PC-9 (cell line): ENCODE results near the gene MYBBP1A. TPM values are rescaled to one million over a fixed set of nuclear protein-coding genes. Genes with fewer than 3 reads are reported as not detected.

Source experiments
- BruUV-seq: library from RNA; stranded (reverse); fragments of 400-500 nt; replicated peaks from 2 replicates; lab custom pipeline; 2021; lab: Mats Ljungman, UMichigan
- CTCF ChIA-PET: fragments of 300-600 bp; sonication (Branson Sonifier 250); formaldehyde crosslinking; loops from one replicate; lab custom pipeline; 2022; ENCODE audit warnings: antibody characterized with exemption; lab: Charles Lee
- POLR2A ChIA-PET: fragments of 300-600 bp; sonication (Branson Sonifier 250); formaldehyde crosslinking; loops from one replicate; lab custom pipeline; 2022; ENCODE audit warnings: antibody characterized with exemption; ENCODE audit not compliant: unreplicated experiment; lab: Charles Lee
- DNase-seq, 2 experiments: peaks; one replicate each; pipeline versions ENCODE4 v3.0.0 to v3.0.0-alpha.2; 2015 to 2022; ENCODE audit warnings: mixed read lengths in 1 of 2
- H2AFZ ChIP-seq: fragments of 200-600 bp; sonication (generic); 2 replicates; pipeline ENCODE4 v1.8.1; 2017; ENCODE audit warnings: antibody characterized with exemption
- H3F3A ChIP-seq: fragments of 200-600 bp; sonication (generic); 2 replicates; pipeline ENCODE4 v1.8.1; 2017; ENCODE audit warnings: antibody characterized with exemption, mild to moderate bottlenecking, low read depth; ENCODE audit not compliant: insufficient read depth
- H3K27ac ChIP-seq: fragments of 200-600 bp; sonication (generic); 2 replicates; pipeline ENCODE4 v1.6.1; 2016; ENCODE audit warnings: mixed run types
- H3K27me3 ChIP-seq: fragments of 200-600 bp; sonication (generic); 2 replicates; pipeline ENCODE4 v1.6.1; 2016; ENCODE audit warnings: low read depth, mixed run types; ENCODE audit not compliant: insufficient read depth
- H3K36me3 ChIP-seq: fragments of 200-600 bp; sonication (generic); 2 replicates; pipeline ENCODE4 v1.6.1; 2016; ENCODE audit warnings: low read depth, mixed run types
- H3K4me1 ChIP-seq: fragments of 200-600 bp; sonication (generic); replicated peaks from 2 replicates; pipeline ENCODE4 v1.6.1; 2016; ENCODE audit warnings: mixed run types; ENCODE audit not compliant: insufficient read depth
- H3K4me2 ChIP-seq: fragments of 200-600 bp; sonication (generic); 2 replicates; pipeline ENCODE4 v1.6.1; 2017; ENCODE audit warnings: mixed run types
- H3K4me3 ChIP-seq: fragments of 200-600 bp; sonication (generic); 2 replicates; pipeline ENCODE4 v1.6.1; 2016; ENCODE audit warnings: mixed run types
- H3K79me2 ChIP-seq: fragments of 200-600 bp; sonication (generic); 2 replicates; pipeline ENCODE4 v1.6.1; 2017; ENCODE audit warnings: low read depth, mixed run types
- H3K9me2 ChIP-seq: fragments of 200-600 bp; sonication (generic); 2 replicates; pipeline ENCODE4 v1.8.1; 2017; ENCODE audit warnings: mild to moderate bottlenecking; ENCODE audit not compliant: insufficient read depth
- H3K9me3 ChIP-seq: fragments of 200-600 bp; sonication (generic); 2 replicates; pipeline ENCODE4 v1.8.1; 2016; ENCODE audit warnings: low read depth; ENCODE audit not compliant: insufficient read depth
- H4K20me1 ChIP-seq: fragments of 200-600 bp; sonication (generic); 2 replicates; pipeline ENCODE4 v1.8.1; 2017; ENCODE audit not compliant: insufficient read depth
- EZH2 ChIP-seq: fragments of 200-600 bp; sonication (generic); IDR thresholded peaks from 2 replicates; pipeline ENCODE4 v1.8.0; 2017; ENCODE audit warnings: antibody characterized with exemption, low read depth
- intact Hi-C: fragments of 100-400 bp; cut with micrococcal nuclease; formaldehyde crosslinking; loops from one replicate; pipeline ENCODE4 v1.10.0; 2022; ENCODE audit not compliant: unreplicated experiment
- total RNA-seq: library from RNA; stranded (reverse); gene quantifications from 2 replicates; pipeline ENCODE4 v1.2.3, GENCODE V29; 2021
- TF ChIP-seq, protein P1 (sequence below): fragments of 200-600 bp; sonication (generic); conservative IDR thresholded peaks from 2 replicates; pipeline ENCODE4 v1.6.1; 2017; ENCODE audit warnings: mixed run types, antibody characterized with exemption, mild to moderate bottlenecking, moderate library complexity

MYBBP1A gene
- total RNA-seq, 1 experiment from 2014 or later: 89.1 TPM

DNA sequence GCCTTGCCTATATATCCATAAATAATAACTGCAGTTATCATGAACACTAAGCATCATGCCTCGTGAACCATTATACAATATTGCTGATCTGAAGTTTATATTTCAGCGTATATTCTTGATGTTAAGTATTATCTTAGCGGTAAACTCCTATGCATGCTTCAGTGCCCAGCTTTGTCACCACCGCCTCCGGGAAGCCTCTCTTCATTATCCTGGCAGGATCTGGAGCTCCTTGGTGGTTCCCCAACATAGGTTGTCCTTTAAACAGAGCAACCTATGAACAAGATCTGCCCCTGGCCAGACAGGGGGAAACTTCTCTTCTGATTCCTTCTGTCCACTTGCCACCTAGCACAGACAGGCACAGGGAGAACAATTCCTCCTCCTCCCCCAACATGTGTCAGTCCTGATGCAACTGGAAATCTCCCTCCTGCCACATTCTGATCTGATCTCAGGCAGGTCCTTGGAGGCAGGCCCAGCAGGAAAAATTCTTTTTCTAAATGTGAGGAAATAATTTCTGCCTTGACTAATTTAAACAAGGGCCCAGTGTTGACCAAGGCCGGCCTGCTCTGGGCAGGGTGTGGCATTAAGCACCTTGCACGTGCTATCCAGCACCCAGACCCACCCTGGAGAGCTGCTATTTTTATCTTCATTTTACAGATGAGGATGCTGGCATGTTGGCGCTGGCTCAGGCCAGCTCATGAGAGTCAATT lies 34.1 kb downstream of the MYBBP1A start:
- no peaks in the 10 kb centered on the region for H3K9me2 ChIP-seq
- H2AFZ ChIP-seq: no peak overlapping the region
- H4K20me1 ChIP-seq: no peaks in the 10 kb centered on the region
- H3K4me1 ChIP-seq: peaks cover 54% of the 10 kb centered on the region
- H3K27me3 ChIP-seq: no peaks in the 10 kb centered on the region
- ChIA-PET CTCF (interaction anchor here (0.5 to 0.6 kb wide), 4 partner anchors 22 to 216 kb away, joined by 3 to 6 read pairs (median 4); no protein-coding TSS in a partner anchor), POLR2A (interaction anchor here (0.6 to 0.7 kb wide), 5 partner anchors 77 to 1927 kb away, joined by 3 to 6 read pairs (median 3); partner anchors contain the start of gene PAFAH1B1)
- BruUV-seq: no TSS peak
- H3K79me2 ChIP-seq: peaks cover 76% of the 10 kb centered on the region
- peak; percentile 89 to 93 for DNase-seq
- H3F3A ChIP-seq: peaks cover 58% of the 10 kb centered on the region
- intact Hi-C loops: loop anchor here (1.0 kb wide), 3 partner anchors 8 to 45 kb away; no protein-coding TSS in a partner anchor
- TF ChIP-seq, protein P1, sequence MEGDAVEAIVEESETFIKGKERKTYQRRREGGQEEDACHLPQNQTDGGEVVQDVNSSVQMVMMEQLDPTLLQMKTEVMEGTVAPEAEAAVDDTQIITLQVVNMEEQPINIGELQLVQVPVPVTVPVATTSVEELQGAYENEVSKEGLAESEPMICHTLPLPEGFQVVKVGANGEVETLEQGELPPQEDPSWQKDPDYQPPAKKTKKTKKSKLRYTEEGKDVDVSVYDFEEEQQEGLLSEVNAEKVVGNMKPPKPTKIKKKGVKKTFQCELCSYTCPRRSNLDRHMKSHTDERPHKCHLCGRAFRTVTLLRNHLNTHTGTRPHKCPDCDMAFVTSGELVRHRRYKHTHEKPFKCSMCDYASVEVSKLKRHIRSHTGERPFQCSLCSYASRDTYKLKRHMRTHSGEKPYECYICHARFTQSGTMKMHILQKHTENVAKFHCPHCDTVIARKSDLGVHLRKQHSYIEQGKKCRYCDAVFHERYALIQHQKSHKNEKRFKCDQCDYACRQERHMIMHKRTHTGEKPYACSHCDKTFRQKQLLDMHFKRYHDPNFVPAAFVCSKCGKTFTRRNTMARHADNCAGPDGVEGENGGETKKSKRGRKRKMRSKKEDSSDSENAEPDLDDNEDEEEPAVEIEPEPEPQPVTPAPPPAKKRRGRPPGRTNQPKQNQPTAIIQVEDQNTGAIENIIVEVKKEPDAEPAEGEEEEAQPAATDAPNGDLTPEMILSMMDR: no peak
- no peak for TF ChIP-seq EZH2
- H3K27ac ChIP-seq: peak overlapping the region; percentile 87
- H3K4me3 ChIP-seq: no peak overlapping the region
- peaks cover 23% of the 10 kb centered on the region; the same call in 1 of the 2 replicates for H3K36me3 ChIP-seq
- peak overlapping the region; percentile 52 for H3K4me2 ChIP-seq
- H3K9me3 ChIP-seq: no peaks in the 10 kb centered on the region

DNA sequence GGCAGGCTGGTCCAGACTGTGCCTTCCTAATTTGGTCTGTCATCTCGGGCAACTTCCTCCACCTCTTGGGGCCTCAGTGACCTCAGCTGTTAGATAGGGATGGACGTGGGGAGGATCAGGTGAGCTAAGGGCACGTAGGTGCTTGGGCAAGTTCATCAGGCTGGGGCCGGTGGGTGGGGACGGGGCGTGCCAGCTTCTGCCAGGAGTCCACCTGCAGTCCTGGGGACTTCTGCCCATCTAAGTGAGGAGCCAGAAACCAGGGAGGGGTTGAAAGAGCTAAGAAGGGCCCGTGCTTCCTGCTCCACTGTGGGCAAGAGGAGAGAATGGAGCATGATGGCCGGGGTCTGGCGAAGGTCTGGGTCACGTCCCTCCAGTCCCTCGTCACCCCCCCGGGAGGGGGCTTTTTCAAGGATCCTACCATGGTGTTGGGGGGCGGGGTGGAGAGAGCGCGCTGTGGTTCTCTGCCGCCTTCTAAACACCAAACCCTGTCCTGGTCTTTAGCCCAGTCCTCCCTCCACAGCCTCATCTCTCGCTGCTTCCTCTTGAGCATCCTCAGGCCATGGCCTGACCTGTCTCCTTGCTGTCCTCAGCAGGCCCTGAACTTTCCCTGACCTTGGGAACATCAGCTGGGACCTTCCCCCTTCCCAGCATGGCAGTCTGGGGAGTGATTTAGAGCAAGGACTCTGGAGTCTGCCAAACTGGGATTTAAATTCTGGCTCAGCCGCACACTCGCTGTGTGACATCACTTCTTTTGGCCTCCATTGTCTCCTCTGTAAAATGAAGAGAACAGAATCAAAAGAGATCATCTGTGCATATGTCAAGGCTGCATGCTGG lies 34.9 kb downstream of the MYBBP1A start:
- H3K4me3 ChIP-seq: no peak overlapping the region
- H3K9me3 ChIP-seq: no peaks in the 10 kb centered on the region
- peak overlapping the region; percentile 52 for H3K4me2 ChIP-seq
- intact Hi-C loops: no loop called here
- H3K27me3 ChIP-seq: no peaks in the 10 kb centered on the region
- TF ChIP-seq, protein P1: no peak
- no peak for TF ChIP-seq EZH2
- POLR2A ChIA-PET: interaction anchor here (0.6 to 0.7 kb wide), 2 partner anchors 37 to 43 kb away, joined by 5 to 7 read pairs; no protein-coding TSS in a partner anchor
- H3F3A ChIP-seq: peaks cover 57% of the 10 kb centered on the region
- H3K79me2 ChIP-seq: peaks cover 76% of the 10 kb centered on the region
- no TSS peak for BruUV-seq
- CTCF ChIA-PET: interaction anchor here (0.6 to 1.3 kb wide), 2 partner anchors 37 to 46 kb away, joined by 3 to 5 read pairs; no protein-coding TSS in a partner anchor
- no peaks in the 10 kb centered on the region for H3K9me2 ChIP-seq
- H3K36me3 ChIP-seq: peaks cover 17% of the 10 kb centered on the region; the same call in 1 of the 2 replicates
- H2AFZ ChIP-seq: no peak overlapping the region
- no peaks in the 10 kb centered on the region for H4K20me1 ChIP-seq
- H3K4me1 ChIP-seq: peaks cover 61% of the 10 kb centered on the region
- no peak for DNase-seq
- peak overlapping the region; percentile 87 for H3K27ac ChIP-seq

DNA sequence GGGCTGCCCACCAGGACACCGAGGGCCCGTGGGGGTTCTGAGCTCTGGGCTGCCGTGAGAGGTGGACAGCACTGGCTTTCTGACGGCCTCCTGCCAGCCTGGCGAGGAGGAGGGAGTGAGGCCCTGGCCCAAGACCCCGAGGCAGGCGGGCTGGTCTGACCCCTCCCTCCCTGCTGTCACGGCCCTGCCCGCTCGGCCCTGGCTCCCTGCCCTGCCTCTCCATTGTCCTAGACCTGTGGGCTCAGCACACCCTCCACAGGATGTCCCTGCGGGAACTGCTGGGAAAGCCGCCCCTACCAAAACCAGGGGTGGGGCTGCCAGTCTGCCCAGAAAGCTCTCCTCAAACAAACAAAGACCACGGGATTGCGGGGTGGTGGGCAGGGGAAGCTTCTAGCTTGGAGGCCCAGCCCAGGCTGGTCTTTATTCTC lies 35.8 kb downstream of the MYBBP1A start:
- Histone ChIP-seq H3K27ac (peak overlapping the region; percentile 87), H3K79me2 (peaks cover 76% of the 10 kb centered on the region), H3K4me3 (no peak overlapping the region), H2AFZ (no peak overlapping the region), H3K9me3 (no peaks in the 10 kb centered on the region), H3K4me1 (peaks cover 70% of the 10 kb centered on the region), H4K20me1 (no peaks in the 10 kb centered on the region), H3K36me3 (peaks cover 16% of the 10 kb centered on the region; the same call in 1 of the 2 replicates), H3K27me3 (no peaks in the 10 kb centered on the region), H3K9me2 (no peaks in the 10 kb centered on the region), H3K4me2 (no peak overlapping the region), H3F3A (peaks cover 60% of the 10 kb centered on the region)
- BruUV-seq: no TSS peak
- POLR2A ChIA-PET: interaction anchor here (0.7 kb wide), 1 partner anchor 42 kb away, joined by 5 read pairs; no protein-coding TSS in a partner anchor
- intact Hi-C loops: no loop called here
- TF ChIP-seq EZH2: no peak
- TF ChIP-seq, protein P1: no peak
- CTCF ChIA-PET: interaction anchor here (0.6 to 1.3 kb wide), 3 partner anchors 36 to 51 kb away, joined by 3 to 5 read pairs (median 4); no protein-coding TSS in a partner anchor
- peak in 1 of 2 experiments; percentile 75 for DNase-seq
